ENCODE data around the gene HMGB4.
A peak's percentile ranks its signal among the peaks of the same experiment; 100 is the strongest.

Gene HMGB4

DNA sequence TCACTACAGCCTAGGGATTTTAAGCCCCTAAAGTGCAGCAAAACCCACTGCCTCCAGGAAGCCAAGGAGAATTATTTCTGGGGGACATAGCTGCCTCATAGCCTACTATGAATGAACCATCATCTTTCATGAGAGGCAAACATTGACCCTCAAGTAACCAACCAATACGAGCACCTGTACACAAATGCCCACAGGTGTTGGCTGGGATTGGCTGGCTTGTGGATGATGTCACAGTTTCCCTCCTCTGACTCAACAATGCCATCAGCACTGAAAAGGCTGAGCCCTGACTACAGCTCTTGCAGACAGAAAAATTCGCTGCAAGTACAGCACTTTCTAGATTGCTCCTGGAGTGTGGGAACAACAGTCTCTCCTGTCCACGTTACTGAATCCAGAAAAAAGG lies at the start of gene HMGB4:
Gene HMGB4 (plus strand): TSS at position 301 of the 400 bp plus-strand sequence. CDS start 113 bp downstream, outside the sequence.
- Mint-ChIP-seq H3K27ac (peak within 1 kb of the TSS in 1 of 2 donors; percentile 48), H3K4me1 (peaks cover 9% of the 10 kb centered on the region), H3K27me3 (peaks cover 63% of the 10 kb centered on the region), H3K4me3 (no peak within 1 kb of the TSS), H3K9me3 (no peaks in the 10 kb centered on the region)
- DNase-seq (no peak), ATAC-seq (no peak)

DNA sequence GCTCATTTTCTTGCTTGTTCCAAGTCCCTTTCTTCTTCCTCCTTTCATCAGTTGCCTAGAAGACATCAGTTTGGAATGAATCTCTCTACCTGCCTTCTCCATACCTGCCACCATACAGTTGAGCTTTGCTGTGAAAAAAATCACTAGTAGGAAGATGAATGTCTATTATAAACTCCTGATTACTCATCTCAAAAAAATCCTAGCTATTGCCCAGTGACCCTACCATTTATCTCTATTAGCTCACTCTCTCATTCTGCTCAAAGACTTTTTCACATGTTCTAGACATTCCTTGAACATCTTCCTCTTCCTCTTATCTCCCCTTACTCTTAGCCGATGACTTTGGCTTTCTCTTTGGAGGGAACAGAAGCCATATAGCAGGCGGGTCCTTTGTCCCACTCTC lies 49.7 kb upstream of the HMGB4 start:
- Mint-ChIP-seq H3K4me1 (no peaks in the 10 kb centered on the region), H3K27me3 (peaks cover 19% of the 10 kb centered on the region), H3K27ac (no peak overlapping the region), H3K9me3 (no peaks in the 10 kb centered on the region), H3K4me3 (no peak overlapping the region)
- ATAC-seq (no peak), DNase-seq (no peak)

- DNase-seq (no peak), ATAC-seq (no peak)
- no peaks in the 10 kb centered on the region for H3K4me1 Mint-ChIP-seq
Measured at GRCh38 chr1:33815061-33815460, 48.8 kb upstream of the HMGB4 start.

GRCh38 chr1:33818071-33818470 lies 45.8 kb upstream of the HMGB4 start:
- Mint-ChIP-seq H3K27me3 (peaks cover 32% of the 10 kb centered on the region), H3K27ac (no peak overlapping the region), H3K4me1 (no peaks in the 10 kb centered on the region), H3K9me3 (no peaks in the 10 kb centered on the region), H3K4me3 (no peak overlapping the region)
- DNase-seq (no peak), ATAC-seq (no peak)

More at GRCh38 chr1:33815061-33815460, 48.8 kb upstream of the HMGB4 start:
- Mint-ChIP-seq H3K4me3 (no peak overlapping the region), H3K27me3 (peaks cover 22% of the 10 kb centered on the region), H3K27ac (no peak overlapping the region), H3K9me3 (no peaks in the 10 kb centered on the region)

DNA sequence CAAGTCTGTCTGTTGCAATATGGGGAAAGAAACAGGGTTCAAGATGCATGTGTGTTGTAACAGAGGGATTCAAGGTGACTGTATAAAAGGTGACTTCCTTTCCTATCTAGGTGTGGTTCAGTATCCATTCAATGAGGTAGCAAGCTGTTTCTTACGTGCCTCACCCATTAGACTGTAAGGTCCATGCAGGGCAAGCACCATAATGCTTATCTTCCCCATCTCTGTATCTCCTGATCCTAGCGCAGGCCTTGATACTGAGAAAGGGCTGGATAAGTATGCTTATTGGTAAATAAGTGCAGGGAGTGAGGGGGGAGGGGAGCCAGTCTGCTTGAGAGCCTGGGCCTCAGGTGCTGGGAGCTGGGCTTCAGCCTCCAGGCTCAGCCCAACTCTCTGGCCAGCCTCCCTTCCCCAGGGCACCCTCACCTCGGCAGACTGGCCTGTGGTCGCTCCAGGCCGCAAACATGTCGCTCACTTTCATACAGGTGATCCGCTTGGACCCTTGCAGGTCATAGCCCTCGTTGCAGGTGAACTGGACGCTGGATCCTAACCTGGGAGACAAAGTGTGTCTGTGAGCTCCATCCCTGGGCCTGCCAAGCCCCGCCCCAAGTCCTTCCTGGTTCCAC lies 44.5 kb upstream of the HMGB4 start:
- no peak for ATAC-seq
- no peaks in the 10 kb centered on the region for H3K9me3 Mint-ChIP-seq
- H3K4me3 Mint-ChIP-seq, result no peak overlapping the region
- H3K4me1 Mint-ChIP-seq, result no peaks in the 10 kb centered on the region
- no peak overlapping the region for H3K27ac Mint-ChIP-seq
- no peak for DNase-seq
- peaks cover 28% of the 10 kb centered on the region for H3K27me3 Mint-ChIP-seq

DNA sequence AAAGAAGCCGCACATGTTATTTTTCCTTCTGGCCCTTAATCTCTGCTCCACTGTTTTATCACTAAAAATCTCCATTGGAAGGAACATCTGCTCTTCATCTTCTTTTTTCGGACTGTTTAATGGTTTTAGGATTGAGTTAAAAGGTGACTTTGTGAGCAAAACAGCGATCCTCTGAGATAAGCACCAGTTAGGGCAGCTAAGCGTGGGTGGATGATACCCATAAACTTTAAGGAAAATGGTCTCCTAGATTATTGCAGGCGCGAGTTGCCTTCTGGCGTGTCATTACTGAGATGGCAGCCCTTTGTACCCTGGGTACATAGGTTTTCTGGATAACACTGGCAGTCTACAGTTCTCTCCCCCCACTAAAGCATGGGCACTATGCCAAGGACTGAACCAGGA lies 44.0 kb upstream of the HMGB4 start:
- Mint-ChIP-seq H3K27ac (no peak overlapping the region), H3K4me1 (no peaks in the 10 kb centered on the region), H3K4me3 (no peak overlapping the region), H3K9me3 (no peaks in the 10 kb centered on the region), H3K27me3 (peaks cover 24% of the 10 kb centered on the region)
- ATAC-seq, result no peak
- no peak for DNase-seq

- Mint-ChIP-seq H3K9me3 (no peaks in the 10 kb centered on the region), H3K4me1 (no peaks in the 10 kb centered on the region), H3K27ac (no peak overlapping the region), H3K4me3 (no peak overlapping the region), H3K27me3 (peaks cover 25% of the 10 kb centered on the region)
- DNase-seq (no peak), ATAC-seq (no peak)
Measured at GRCh38 chr1:33820804-33821203, 43.1 kb upstream of the HMGB4 start.

- no peak for DNase-seq
- Mint-ChIP-seq H3K27me3 (peaks cover 25% of the 10 kb centered on the region), H3K4me1 (no peaks in the 10 kb centered on the region), H3K9me3 (no peaks in the 10 kb centered on the region), H3K4me3 (no peak overlapping the region), H3K27ac (no peak overlapping the region)
- no peak for ATAC-seq
Measured at GRCh38 chr1:33821291-33821690, 42.6 kb upstream of the HMGB4 start.

- H3K4me1 Mint-ChIP-seq, result no peaks in the 10 kb centered on the region
Measured at GRCh38 chr1:33822396-33822795, 41.5 kb upstream of the HMGB4 start.

DNA sequence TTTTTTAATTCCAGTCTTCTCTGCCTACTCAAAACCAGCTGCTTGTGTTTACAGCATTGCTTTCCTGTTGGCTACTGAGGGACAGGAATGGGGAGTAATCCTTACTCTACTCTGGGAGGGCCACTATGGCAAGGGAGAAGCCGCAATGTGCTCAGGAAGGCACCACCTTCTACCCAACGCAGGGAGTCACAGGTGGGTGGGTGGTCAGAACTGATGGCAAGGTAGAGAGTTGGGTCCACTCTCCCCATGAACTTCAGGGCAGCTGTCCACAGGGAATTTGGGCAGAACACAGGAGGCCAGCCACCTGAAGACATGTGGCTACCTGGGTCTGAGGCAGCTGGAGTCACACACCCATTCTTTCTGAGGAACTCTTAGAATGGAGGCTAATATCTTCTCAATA lies 40.5 kb upstream of the HMGB4 start:
- Mint-ChIP-seq H3K27ac (no peak overlapping the region), H3K9me3 (no peaks in the 10 kb centered on the region), H3K4me3 (no peak overlapping the region), H3K27me3 (peaks cover 34% of the 10 kb centered on the region), H3K4me1 (no peaks in the 10 kb centered on the region)
- DNase-seq (no peak), ATAC-seq (no peak)

More at GRCh38 chr1:33822396-33822795, 41.5 kb upstream of the HMGB4 start:
- no peak overlapping the region for H3K27ac Mint-ChIP-seq
- no peak for ATAC-seq
- no peak for DNase-seq
- no peak overlapping the region for H3K4me3 Mint-ChIP-seq
- H3K27me3 Mint-ChIP-seq, result peaks cover 28% of the 10 kb centered on the region
- H3K9me3 Mint-ChIP-seq, result no peaks in the 10 kb centered on the region

DNA sequence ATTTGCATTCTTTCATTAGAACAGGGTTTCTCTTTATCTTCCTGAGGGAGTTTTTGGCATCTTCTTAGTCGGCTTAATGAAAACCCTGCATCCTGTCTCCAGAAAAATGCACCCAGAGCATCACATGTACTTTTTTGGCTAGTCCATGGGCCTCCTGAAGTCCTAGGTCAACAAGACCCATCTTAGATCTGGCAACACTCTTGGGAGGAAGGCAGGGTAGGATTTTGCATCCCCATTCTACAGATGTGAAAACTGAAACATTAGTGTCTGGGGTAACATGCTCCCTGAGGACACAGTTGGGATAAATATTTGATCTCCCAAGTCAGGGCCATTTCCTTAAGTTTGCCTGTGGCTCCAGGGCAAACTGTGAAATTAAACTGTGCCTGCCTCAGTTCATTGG lies 40.0 kb upstream of the HMGB4 start:
- Mint-ChIP-seq H3K4me3 (no peak overlapping the region), H3K27ac (no peak overlapping the region), H3K9me3 (no peaks in the 10 kb centered on the region), H3K27me3 (peaks cover 34% of the 10 kb centered on the region), H3K4me1 (no peaks in the 10 kb centered on the region)
- DNase-seq, result no peak
- no peak for ATAC-seq

DNA sequence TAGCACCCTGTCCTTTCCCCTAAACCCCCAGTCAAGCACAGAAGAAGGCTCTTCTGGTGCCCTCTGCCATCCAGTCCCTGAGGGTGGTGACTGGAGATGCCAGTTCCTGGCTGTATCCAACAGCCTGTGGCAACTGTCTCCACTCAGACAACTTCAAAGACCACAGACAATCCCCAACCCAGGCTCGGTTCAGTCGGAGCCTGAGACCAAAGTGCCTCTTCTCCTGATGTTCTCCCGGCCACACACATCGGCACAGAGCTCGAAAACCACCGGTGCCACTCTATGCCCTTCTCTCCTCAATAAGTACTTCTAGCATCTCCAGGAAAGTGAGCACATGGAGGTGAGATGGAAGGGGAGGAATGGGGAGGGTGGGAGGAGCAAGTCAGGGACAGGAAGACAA lies 39.6 kb upstream of the HMGB4 start:
- peaks cover 0 to 2% of the 10 kb centered on the region in 2 donors for H3K9me3 Mint-ChIP-seq
- peaks cover 34% of the 10 kb centered on the region for H3K27me3 Mint-ChIP-seq
- no peak overlapping the region for H3K27ac Mint-ChIP-seq
- no peak overlapping the region for H3K4me3 Mint-ChIP-seq
- ATAC-seq (no peak), DNase-seq (no peak)
- H3K4me1 Mint-ChIP-seq, result no peaks in the 10 kb centered on the region

GRCh38 chr1:33824971-33825370 lies 38.9 kb upstream of the HMGB4 start:
- Mint-ChIP-seq H3K9me3 (peaks cover 0 to 5% of the 10 kb centered on the region in 2 donors), H3K4me1 (no peaks in the 10 kb centered on the region), H3K27ac (no peak overlapping the region), H3K4me3 (no peak overlapping the region), H3K27me3 (peaks cover 32% of the 10 kb centered on the region)
- DNase-seq (no peak), ATAC-seq (no peak)

GRCh38 chr1:33825506-33825905 lies 38.4 kb upstream of the HMGB4 start:
- peak overlapping the region in 1 of 2 donors; percentile 14 for H3K27ac Mint-ChIP-seq
- DNase-seq (no peak), ATAC-seq (no peak)
- H3K9me3 Mint-ChIP-seq, result peaks cover 0 to 5% of the 10 kb centered on the region in 2 donors
- no peaks in the 10 kb centered on the region for H3K4me1 Mint-ChIP-seq
- no peak overlapping the region for H3K4me3 Mint-ChIP-seq
- H3K27me3 Mint-ChIP-seq, result peaks cover 27% of the 10 kb centered on the region

- no peak for DNase-seq
- peaks cover 27% of the 10 kb centered on the region for H3K27me3 Mint-ChIP-seq
- no peak for ATAC-seq
- H3K4me1 Mint-ChIP-seq, result no peaks in the 10 kb centered on the region
- H3K27ac Mint-ChIP-seq, result no peak overlapping the region
- peaks cover 0 to 5% of the 10 kb centered on the region in 2 donors for H3K9me3 Mint-ChIP-seq
- no peak overlapping the region for H3K4me3 Mint-ChIP-seq
Measured at GRCh38 chr1:33826311-33826710, 37.6 kb upstream of the HMGB4 start.

GRCh38 chr1:33826711-33827110 lies 37.2 kb upstream of the HMGB4 start:
- H3K27me3 Mint-ChIP-seq, result peaks cover 27% of the 10 kb centered on the region
- H3K9me3 Mint-ChIP-seq, result peaks cover 0 to 5% of the 10 kb centered on the region in 2 donors
- H3K27ac Mint-ChIP-seq, result no peak overlapping the region
- DNase-seq, result no peak
- no peak for ATAC-seq
- H3K4me1 Mint-ChIP-seq, result no peaks in the 10 kb centered on the region
- no peak overlapping the region for H3K4me3 Mint-ChIP-seq

DNA sequence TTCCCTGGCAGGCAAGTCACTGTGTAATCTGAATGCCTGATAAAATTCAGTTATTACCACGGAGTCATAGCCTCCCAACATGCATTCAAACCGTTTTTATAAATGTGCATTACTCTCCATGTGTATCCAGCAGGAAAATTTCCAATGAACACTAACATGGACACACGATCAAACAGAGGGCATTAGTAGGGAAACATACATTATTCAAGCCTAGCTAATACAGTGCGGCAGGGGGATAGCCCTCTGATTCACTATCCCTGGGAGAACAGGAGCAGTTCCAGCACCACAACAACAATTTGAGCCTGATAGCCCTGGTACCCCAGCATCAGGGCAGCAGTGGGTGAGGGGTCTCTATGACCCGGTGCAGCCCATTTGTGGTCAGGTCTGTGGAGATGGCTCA lies 35.8 kb upstream of the HMGB4 start:
- DNase-seq (no peak), ATAC-seq (no peak)
- Mint-ChIP-seq H3K4me3 (no peak overlapping the region), H3K9me3 (peaks cover 0 to 5% of the 10 kb centered on the region in 2 donors), H3K27ac (no peak overlapping the region), H3K4me1 (no peaks in the 10 kb centered on the region), H3K27me3 (peaks cover 20% of the 10 kb centered on the region)

Data from stimulated activated naive CD8-positive, alpha-beta T cell treated with anti-CD3 and anti-CD28 coated beads, Interleukin-15, amount 100 ng/mL, for 72 hours (primary cell).